Trophoblast cell (in vitro differentiated cells and primary cell): Measurements from ENCODE around the gene RAD9A.
A peak's percentile ranks its signal among the peaks of the same experiment; 100 is the strongest.

Source experiments
- DNase-seq, 2 donors: peaks; one replicate each; pipeline ENCODE4 v3.0.0-alpha.2; 2016
- H2AFZ ChIP-seq: 2 replicates; pipeline ENCODE4 v1.6.1; 2013; ENCODE audit warnings: low read length, moderate library complexity, mild to moderate bottlenecking; ENCODE audit not compliant: insufficient read depth, poor library complexity
- H2AK5ac ChIP-seq: 2 replicates; pipeline ENCODE4 v1.6.1; 2013; ENCODE audit warnings: mild to moderate bottlenecking, low read length
- H2BK120ac ChIP-seq: 2 replicates; pipeline ENCODE4 v1.6.1; 2013; ENCODE audit warnings: low read length, mild to moderate bottlenecking, moderate library complexity; ENCODE audit not compliant: insufficient read depth, poor library complexity
- H2BK12ac ChIP-seq: 2 replicates; pipeline ENCODE4 v1.6.1; 2013; ENCODE audit warnings: mild to moderate bottlenecking, low read length, moderate library complexity
- H2BK5ac ChIP-seq: 2 replicates; pipeline ENCODE4 v1.6.1; 2013; ENCODE audit warnings: low read length, low read depth, moderate library complexity, mild to moderate bottlenecking; ENCODE audit not compliant: poor library complexity
- H3K14ac ChIP-seq: 2 replicates; pipeline ENCODE4 v1.6.1; 2013; ENCODE audit warnings: mild to moderate bottlenecking, low read length
- H3K18ac ChIP-seq: 2 replicates; pipeline ENCODE4 v1.6.1; 2013; ENCODE audit warnings: mild to moderate bottlenecking, low read length
- H3K23ac ChIP-seq: 2 replicates; pipeline ENCODE4 v1.6.1; 2013; ENCODE audit warnings: low read length
- H3K27ac ChIP-seq: 2 replicates; pipeline ENCODE4 v1.5.1; 2013; ENCODE audit warnings: low read depth, mild to moderate bottlenecking, inconsistent platforms, low read length, moderate library complexity
- H3K27me3 ChIP-seq: 2 replicates; pipeline ENCODE4 v1.6.1; 2013; ENCODE audit warnings: inconsistent platforms, mild to moderate bottlenecking, low read length, moderate library complexity; ENCODE audit not compliant: insufficient read depth
- H3K36me3 ChIP-seq, 2 experiments: 1 replicate in 1 of 2; 2 replicates in 1 of 2; pipeline ENCODE4 v1.6.1; 2013; ENCODE audit warnings: low read length in 2 of 2, mild to moderate bottlenecking in 2 of 2, moderate library complexity in 1 of 2; ENCODE audit not compliant: insufficient read depth in 2 of 2, control insufficient read depth in 1 of 2
- H3K4ac ChIP-seq: 2 replicates; pipeline ENCODE4 v1.6.1; 2013; ENCODE audit warnings: low read depth, mild to moderate bottlenecking, low read length, moderate library complexity
- H3K4me1 ChIP-seq, 2 experiments: 1 replicate in 1 of 2; 2 replicates in 1 of 2; pipeline ENCODE4 v1.6.1; 2013; ENCODE audit warnings: low read length in 2 of 2, mild to moderate bottlenecking in 2 of 2, moderate library complexity in 1 of 2; ENCODE audit not compliant: insufficient read depth in 2 of 2, control insufficient read depth in 1 of 2
- H3K4me2 ChIP-seq: 2 replicates; pipeline ENCODE4 v1.6.1; 2013; ENCODE audit warnings: inconsistent platforms, mild to moderate bottlenecking, low read length, moderate library complexity
- H3K4me3 ChIP-seq: 2 replicates; pipeline ENCODE4 v1.5.1; 2013; ENCODE audit warnings: mild to moderate bottlenecking, low read depth, low read length, inconsistent platforms
- H3K79me1 ChIP-seq: one replicate; pipeline ENCODE4 v1.6.1; 2013; ENCODE audit warnings: low read length
- H3K79me2 ChIP-seq: 2 replicates; pipeline ENCODE4 v1.6.1; 2013; ENCODE audit warnings: low read length, mild to moderate bottlenecking; ENCODE audit not compliant: control insufficient read depth, insufficient read depth, poor library complexity
- H3K9ac ChIP-seq: 2 replicates; pipeline ENCODE4 v1.6.1; 2013; ENCODE audit warnings: mild to moderate bottlenecking, low read length
- H3K9me3 ChIP-seq: 2 replicates; pipeline ENCODE4 v1.6.1; 2013; ENCODE audit warnings: low read depth, mild to moderate bottlenecking, control low read depth, inconsistent platforms, low read length; ENCODE audit not compliant: insufficient read depth
- H4K12ac ChIP-seq: 2 replicates; pipeline ENCODE4 v1.6.1; 2013; ENCODE audit warnings: low read depth, mild to moderate bottlenecking, low read length, moderate library complexity
- H4K8ac ChIP-seq: 2 replicates; pipeline ENCODE4 v1.6.1; 2013; ENCODE audit warnings: low read depth, mild to moderate bottlenecking, low read length, moderate library complexity
- H4K91ac ChIP-seq: one replicate; pipeline ENCODE4 v1.6.1; 2013; ENCODE audit warnings: low read depth, mild to moderate bottlenecking, low read length, moderate library complexity
- WGBS: extraction: QIAGEN DNeasy Blood & Tissue Kit; methylation state at CpG from one replicate; pipeline ENCODE4 v1.1.7; 2013; ENCODE audit warnings: missing lambda C conversion rate; ENCODE audit not compliant: insufficient read length, insufficient coverage; ENCODE audit errors: extremely low coverage; 5-methylcytosine and 5-hydroxymethylcytosine counted together

RAD9A gene

GRCh38 chr11:67439321-67440228, 47.8 kb downstream of the RAD9A start:
- H3K79me1 ChIP-seq, result peaks cover 16% of the 10 kb centered on the region
- no peak overlapping the region for H2AK5ac ChIP-seq
- H3K23ac ChIP-seq, result no peak overlapping the region
- peaks cover 7% of the 10 kb centered on the region for H3K79me2 ChIP-seq
- no CpG with 5 or more reads among the region's 31 CpGs for WGBS
- H3K4me3 ChIP-seq, result no peak overlapping the region
- no peak overlapping the region for H2BK120ac ChIP-seq
- H4K12ac ChIP-seq, result no peak overlapping the region
- H3K4me2 ChIP-seq, result no peak overlapping the region
- no peak overlapping the region for H4K8ac ChIP-seq
- H2BK5ac ChIP-seq, result no peak overlapping the region
- H3K36me3 ChIP-seq, result peaks cover 55 to 63% of the 10 kb centered on the region in 2 experiments
- H4K91ac ChIP-seq, result no peak overlapping the region
- no peak overlapping the region for H3K4ac ChIP-seq
- no peak overlapping the region for H3K27ac ChIP-seq
- H3K27me3 ChIP-seq, result no peaks in the 10 kb centered on the region
- no peak overlapping the region for H3K14ac ChIP-seq
- no peak overlapping the region for H3K9ac ChIP-seq
- H3K4me1 ChIP-seq, result peaks cover 17 to 32% of the 10 kb centered on the region in 2 experiments
- H3K18ac ChIP-seq, result no peak overlapping the region
- H3K9me3 ChIP-seq, result no peaks in the 10 kb centered on the region
- no peak overlapping the region for H2AFZ ChIP-seq
- DNase-seq, result no peak
- no peak overlapping the region for H2BK12ac ChIP-seq

- Histone ChIP-seq H3K36me3 (peaks cover 46 to 54% of the 10 kb centered on the region in 2 experiments), H3K23ac (no peak overlapping the region), H3K27ac (no peak overlapping the region), H3K79me2 (peaks cover 7% of the 10 kb centered on the region), H4K91ac (no peak overlapping the region), H3K4me2 (no peak overlapping the region), H4K8ac (no peak overlapping the region), H2BK12ac (no peak overlapping the region), H3K4me1 (peaks cover 17 to 29% of the 10 kb centered on the region in 2 experiments), H4K12ac (no peak overlapping the region), H2BK5ac (no peak overlapping the region), H3K79me1 (peaks cover 16% of the 10 kb centered on the region), H2AFZ (no peak overlapping the region), H3K9ac (no peak overlapping the region), H3K9me3 (no peaks in the 10 kb centered on the region), H2AK5ac (no peak overlapping the region), H3K4ac (no peak overlapping the region), H3K14ac (no peak overlapping the region), H2BK120ac (no peak overlapping the region), H3K4me3 (no peak overlapping the region), H3K18ac (no peak overlapping the region), H3K27me3 (no peaks in the 10 kb centered on the region)
- no peak for DNase-seq
- no CpG with 5 or more reads among the region's 17 CpGs for WGBS
These were observed 48.7 kb downstream of the RAD9A start for GRCh38 chr11:67440229-67441097.

GRCh38 chr11:67441098-67441563, 49.3 kb downstream of the RAD9A start:
- H2BK5ac ChIP-seq, result no peak overlapping the region
- H2AFZ ChIP-seq, result no peak overlapping the region
- H3K9ac ChIP-seq, result no peak overlapping the region
- H3K4me2 ChIP-seq, result no peak overlapping the region
- H2BK12ac ChIP-seq, result no peak overlapping the region
- peaks cover 14 to 22% of the 10 kb centered on the region in 2 experiments for H3K4me1 ChIP-seq
- H3K4me3 ChIP-seq, result no peak overlapping the region
- peaks cover 7% of the 10 kb centered on the region for H3K79me2 ChIP-seq
- no peaks in the 10 kb centered on the region for H3K27me3 ChIP-seq
- H3K79me1 ChIP-seq, result peaks cover 14% of the 10 kb centered on the region
- H4K91ac ChIP-seq, result no peak overlapping the region
- no peak overlapping the region for H3K14ac ChIP-seq
- H4K12ac ChIP-seq, result no peak overlapping the region
- WGBS, result no CpG with 5 or more reads among the region's 21 CpGs
- no peak overlapping the region for H3K18ac ChIP-seq
- H3K9me3 ChIP-seq, result no peaks in the 10 kb centered on the region
- no peak overlapping the region for H2AK5ac ChIP-seq
- no peak overlapping the region for H2BK120ac ChIP-seq
- H3K4ac ChIP-seq, result no peak overlapping the region
- no peak overlapping the region for H3K27ac ChIP-seq
- H3K36me3 ChIP-seq, result peaks cover 41 to 47% of the 10 kb centered on the region in 2 experiments
- no peak for DNase-seq
- H4K8ac ChIP-seq, result no peak overlapping the region
- H3K23ac ChIP-seq, result no peak overlapping the region

- WGBS, result no CpG with 5 or more reads among the region's 28 CpGs
- peaks cover 12% of the 10 kb centered on the region for H3K79me1 ChIP-seq
- H2BK120ac ChIP-seq, result no peak overlapping the region
- H3K4me3 ChIP-seq, result no peak overlapping the region
- no peak overlapping the region for H2BK5ac ChIP-seq
- no peak overlapping the region for H4K8ac ChIP-seq
- DNase-seq, result no peak
- no peak overlapping the region for H3K23ac ChIP-seq
- no peak overlapping the region for H4K12ac ChIP-seq
- no peak overlapping the region for H3K27ac ChIP-seq
- H3K18ac ChIP-seq, result no peak overlapping the region
- H3K4me2 ChIP-seq, result peak overlapping the region; percentile 65
- no peaks in the 10 kb centered on the region for H3K9me3 ChIP-seq
- no peak overlapping the region for H3K4ac ChIP-seq
- H3K27me3 ChIP-seq, result no peaks in the 10 kb centered on the region
- H4K91ac ChIP-seq, result no peak overlapping the region
- no peak overlapping the region for H3K14ac ChIP-seq
- no peak overlapping the region for H3K9ac ChIP-seq
- peaks cover 11 to 16% of the 10 kb centered on the region in 2 experiments for H3K4me1 ChIP-seq
- H3K79me2 ChIP-seq, result peaks cover 7% of the 10 kb centered on the region
- H2BK12ac ChIP-seq, result no peak overlapping the region
- H3K36me3 ChIP-seq, result peaks cover 41 to 47% of the 10 kb centered on the region in 2 experiments
- H2AFZ ChIP-seq, result no peak overlapping the region
- H2AK5ac ChIP-seq, result no peak overlapping the region
These were observed 50.1 kb downstream of the RAD9A start for GRCh38 chr11:67441731-67442351.
